HG03060 (cell line): Measurements from ENCODE around the gene METTL26.

Experiments used
- ATAC-seq: cut with Tn5 transposase; IDR thresholded peaks from one replicate; pipeline ENCODE4 v1.9.1; 2021; ENCODE audit warnings: low read depth, moderate number of reproducible peaks; ENCODE audit not compliant: unreplicated experiment

The METTL26 gene

GRCh38 chr16:675884-676564 is 39.9 kb upstream of the METTL26 start:
- ATAC-seq, result no peak

- no peak for ATAC-seq
Observed at GRCh38 chr16:674968-675883, 39.1 kb upstream of the METTL26 start, which contains the start of gene RHBDL1. RHBDL1 (plus strand) TSS chr16:675671; CDS start chr16:675791, 120 bp downstream.

- ATAC-seq, result no peak
Observed at GRCh38 chr16:674214-674881, 38.2 kb upstream of the METTL26 start.

- no peak for ATAC-seq
Observed at GRCh38 chr16:673399-673991, 37.4 kb upstream of the METTL26 start.

- no peak for ATAC-seq
Observed at GRCh38 chr16:672851-673250, 36.7 kb upstream of the METTL26 start.

GRCh38 chr16:672371-672770 is 36.3 kb upstream of the METTL26 start:
- ATAC-seq, result no peak

- ATAC-seq, result no peak
Observed at GRCh38 chr16:671353-672131, 35.4 kb upstream of the METTL26 start.

GRCh38 chr16:670485-671352 is 34.6 kb upstream of the METTL26 start:
- ATAC-seq, result no peak

GRCh38 chr16:669666-670065 is 33.6 kb upstream of the METTL26 start:
- ATAC-seq, result no peak

- ATAC-seq, result no peak
Observed at GRCh38 chr16:668519-669171, 32.5 kb upstream of the METTL26 start.

- peak; percentile 42 for ATAC-seq
Observed at GRCh38 chr16:667780-668518, 31.8 kb upstream of the METTL26 start, which contains the start of gene RHOT2. RHOT2 (plus strand) TSS chr16:668132; CDS start chr16:668200, 68 bp downstream.

GRCh38 chr16:667113-667779 is 31.1 kb upstream of the METTL26 start:
- no peak for ATAC-seq

GRCh38 chr16:666572-666971 is 30.5 kb upstream of the METTL26 start:
- ATAC-seq, result no peak

GRCh38 chr16:662597-662996 is 26.5 kb upstream of the METTL26 start:
- ATAC-seq, result no peak

- no peak for ATAC-seq
Observed at GRCh38 chr16:662095-662494, 26.0 kb upstream of the METTL26 start.

- no peak for ATAC-seq
Observed at GRCh38 chr16:661184-661821, 25.2 kb upstream of the METTL26 start.
